K562 (cell line): ENCODE data around the gene PMVK. TPM values are rescaled to one million over a fixed set of nuclear protein-coding genes. Genes with fewer than 3 reads are reported as not detected.
A peak's percentile ranks its signal among the peaks of the same experiment; 100 is the strongest.

Experiments
- ATAC-seq: fragments of 200-7000 bp; cut with Tn5 transposase; 3 replicates; pipeline ENCODE4 v1.9.1; 2020; ENCODE audit warnings: moderate library complexity
- BruUV-seq: library from RNA; stranded (reverse); fragments of 400-500 nt; replicated peaks from 2 replicates; lab custom pipeline; 2021; lab: Mats Ljungman, UMichigan
- CTCF ChIA-PET: fragments of 300-600 bp; formaldehyde crosslinking; extraction: SDS; loops from one replicate; lab custom pipeline; 2021; ENCODE audit warnings: low intra/inter-chr PET ratio; lab: Yijun Ruan, JAX
- POLR2A ChIA-PET: fragments of 300-600, 350-650 bp; sonication (Branson Sonifier 250); formaldehyde crosslinking; extraction: SDS; loops from one replicate; lab custom pipeline; 2021; ENCODE audit warnings: antibody characterized with exemption, inconsistent platforms; lab: Yijun Ruan, JAX
- DNase-seq, 4 experiments: peaks; one replicate each; pipeline versions ENCODE4 v3.0.0 to v3.0.0-alpha.2; 2011 to 2018; ENCODE audit warnings: low spot score in 3 of 4, mixed read lengths in 3 of 4; ENCODE audit errors: extremely low read depth in 1 of 4
- FAIRE-seq: peaks from 2 replicates; lab custom pipeline; 2011; peaks lifted over from hg19 to GRCh38; lab: Jason Lieb, UNC
- H2AFZ ChIP-seq: 2 replicates; pipeline ENCODE4 v1.6.0; 2011; ENCODE audit warnings: low read depth, low read length, control low read depth, inconsistent platforms
- H3K27ac ChIP-seq: fragments of 200-600 bp; 3 replicates; pipeline ENCODE4 v1.8.0; 2011; ENCODE audit warnings: low read depth, mild to moderate bottlenecking, control low read depth, inconsistent platforms, low read length, moderate library complexity, mixed read lengths; ENCODE audit errors: extremely low read depth
- H3K27me3 ChIP-seq, 2 experiments: fragments of 300-600 bp in 1 of 2; 2 replicates in 1 of 2; 3 replicates in 1 of 2; pipeline versions ENCODE4 v1.6.0 to v1.8.0; 2011; ENCODE audit warnings: inconsistent platforms in 2 of 2, low read length in 2 of 2, mild to moderate bottlenecking in 1 of 2, mixed read lengths in 1 of 2, moderate library complexity in 1 of 2; ENCODE audit not compliant: control insufficient read depth in 2 of 2, insufficient read depth in 2 of 2
- H3K36me3 ChIP-seq: fragments of 300-600 bp; 3 replicates; pipeline ENCODE4 v1.8.0; 2011; ENCODE audit warnings: mild to moderate bottlenecking, low read length, inconsistent platforms; ENCODE audit not compliant: control insufficient read depth, insufficient read depth
- H3K4me1 ChIP-seq, 2 experiments: fragments of 200-600 bp in 1 of 2; replicated peaks in 1 of 2; 2 replicates in 1 of 2; 3 replicates in 1 of 2; pipeline versions ENCODE4 v1.5.1 to v1.8.0; 2011; ENCODE audit warnings: inconsistent platforms in 2 of 2, low read length in 2 of 2, mild to moderate bottlenecking in 1 of 2, mixed read lengths in 1 of 2, moderate library complexity in 1 of 2; ENCODE audit not compliant: control insufficient read depth in 2 of 2, insufficient read depth in 2 of 2
- H3K4me2 ChIP-seq: 2 replicates; pipeline ENCODE4 v1.6.1; 2011; ENCODE audit warnings: low read length, control low read depth, inconsistent platforms, mixed read lengths; ENCODE audit not compliant: insufficient read depth
- H3K4me3 ChIP-seq: fragments of 200-600 bp; sonication (generic), shearing (Covaris generic); 2 replicates; pipeline ENCODE4 v1.5.1; 2016; ENCODE audit warnings: control low read depth, inconsistent platforms
- H3K79me2 ChIP-seq: fragments of 200-600 bp; 3 replicates; pipeline ENCODE4 v1.8.0; 2011; ENCODE audit warnings: low read length, inconsistent platforms; ENCODE audit not compliant: control insufficient read depth, insufficient read depth
- H3K9ac ChIP-seq, 2 experiments: 2 replicates each; pipeline versions ENCODE4 v1.6.0 to v1.6.1; 2011; ENCODE audit warnings: low read depth in 2 of 2, low read length in 2 of 2, control low read depth in 1 of 2, inconsistent platforms in 1 of 2, mild to moderate bottlenecking in 1 of 2, mixed read lengths in 1 of 2; ENCODE audit not compliant: insufficient read depth in 1 of 2
- H3K9me1 ChIP-seq: one replicate; pipeline ENCODE4 v1.6.0; 2011; ENCODE audit warnings: inconsistent platforms, mild to moderate bottlenecking, low read length, moderate library complexity; ENCODE audit not compliant: control insufficient read depth, insufficient read depth
- H3K9me3 ChIP-seq: replicated peaks from 2 replicates; pipeline ENCODE4 v1.5.1; 2011; ENCODE audit warnings: low read depth, low read length, inconsistent platforms; ENCODE audit not compliant: control insufficient read depth, insufficient read depth
- H4K20me1 ChIP-seq: replicated peaks from 2 replicates; pipeline ENCODE4 v1.6.1; 2011; ENCODE audit warnings: low read length, inconsistent platforms, mixed read lengths; ENCODE audit not compliant: control insufficient read depth, insufficient read depth
- CTCF ChIP-seq, 3 experiments: IDR thresholded peaks in 2 of 3; conservative IDR thresholded peaks in 1 of 3; 2 replicates each; pipeline ENCODE4 v1.5.1; 2011 to 2012; ENCODE audit warnings: low read length in 3 of 3, mild to moderate bottlenecking in 3 of 3, control low read depth in 2 of 3, improper control_type of control experiment in 1 of 3, inconsistent platforms in 1 of 3, low read depth in 1 of 3, mixed read lengths in 1 of 3, moderate library complexity in 1 of 3; ENCODE audit not compliant: insufficient read depth in 2 of 3
- FOXK2 ChIP-seq, 2 experiments: fragments of 450-650 bp; IDR thresholded peaks in 1 of 2; conservative IDR thresholded peaks in 1 of 2; 2 replicates each; pipeline ENCODE4 v1.6.1; 2016; ENCODE audit warnings: low read depth in 2 of 2, mild to moderate bottlenecking in 1 of 2
- IRF9 ChIP-seq: fragments of 450-650 bp; IDR thresholded peaks from 2 replicates; pipeline ENCODE4 v1.6.1; 2016; ENCODE audit warnings: missing biosample characterization, missing genetic modification characterization
- NR2C1 ChIP-seq, 2 experiments: fragments of 450-650 bp; IDR thresholded peaks; 2 replicates each; pipeline ENCODE4 v1.6.1; 2017; ENCODE audit warnings: mild to moderate bottlenecking in 2 of 2, antibody characterized with exemption in 1 of 2, inconsistent platforms in 1 of 2, missing compliant biosample characterization in 1 of 2, missing genetic modification characterization in 1 of 2
- NR3C1 ChIP-seq: sonication (generic); formaldehyde crosslinking; IDR thresholded peaks from 2 replicates; pipeline ENCODE4 v1.8.1; 2022; ENCODE audit warnings: missing genetic modification reagents
- RFX5 ChIP-seq: IDR thresholded peaks from 2 replicates; pipeline ENCODE4 v1.6.1; 2011; ENCODE audit warnings: low read depth, mild to moderate bottlenecking, improper control_type of control experiment, low read length
- SAFB ChIP-seq: fragments of 200-400 bp; formaldehyde crosslinking; IDR thresholded peaks from 2 replicates; pipeline ENCODE4 v1.6.1; 2017; ENCODE audit warnings: low read depth, low read length, borderline replicate concordance
- SNRNP70 ChIP-seq: fragments of 200-400 bp; formaldehyde crosslinking; optimal IDR thresholded peaks from 2 replicates; pipeline ENCODE3; 2017; ENCODE audit warnings: low read depth, low read length
- TAL1 ChIP-seq: fragments of 450-650 bp; IDR thresholded peaks from 2 replicates; pipeline ENCODE4 v1.6.1; 2016; ENCODE audit warnings: mild to moderate bottlenecking
- TEAD4 ChIP-seq, 2 experiments: sonication (generic) in 1 of 2; formaldehyde crosslinking in 1 of 2; IDR thresholded peaks; 2 replicates each; pipeline versions ENCODE4 v1.6.1 to v1.8.0; 2012 to 2022; ENCODE audit warnings: borderline replicate concordance in 1 of 2, inconsistent platforms in 1 of 2, low read length in 1 of 2, mild to moderate bottlenecking in 1 of 2, missing genetic modification reagents in 1 of 2
- TRIM28 ChIP-seq: fragments of 450-650 bp; IDR thresholded peaks from 2 replicates; pipeline ENCODE4 v1.6.1; 2017
- ZNF124 ChIP-seq: sonication (generic); formaldehyde crosslinking; IDR thresholded peaks from 2 replicates; pipeline ENCODE4 v1.8.1; 2022; ENCODE audit warnings: missing genetic modification reagents
- ZNF274 ChIP-seq: IDR thresholded peaks from 2 replicates; pipeline ENCODE4 v1.6.1; 2011; ENCODE audit warnings: low read depth, mild to moderate bottlenecking, low read length, moderate library complexity, borderline replicate concordance
- ZNF518B ChIP-seq: fragments of 250-450 bp; sonication (Bioruptor Pico); IDR thresholded peaks from 2 replicates; pipeline ENCODE4 v1.5.0; 2021; ENCODE audit warnings: mild to moderate bottlenecking, moderate library complexity
- WGBS: fragments of 100-300 bp; shearing (Covaris generic); methylation state at CpG from one replicate; pipeline ENCODE4 v1.1.6; 2016; ENCODE audit warnings: low coverage, mixed read lengths; ENCODE audit not compliant: insufficient coverage; ENCODE audit errors: missing lambda C conversion rate; 5-methylcytosine and 5-hydroxymethylcytosine counted together
- in situ Hi-C: fragments of 300-500 bp; cut with MboI; formaldehyde crosslinking; loops from 4 replicates; pipeline ENCODE4 v1.15.0; 2018; ENCODE audit warnings: inconsistent platforms, mixed read lengths
- intact Hi-C: fragments of 100-400 bp; cut with micrococcal nuclease; formaldehyde crosslinking; loops from 2 replicates; pipeline ENCODE4 v1.14.2; 2022
- polyA plus RNA-seq, 8 experiments: library from polyadenylated mRNA; depleted of rRNA in 4 of 8; stranded (reverse) in 5 of 8; unstranded in 3 of 8; fragments of >200 nt; fragmentation: Nextera tagmentation in 2 of 8; fragmentation: Illumina TruSeq in 1 of 8; extraction: Ambion mirVana in 2 of 8; extraction: Trizol in 1 of 8; gene quantifications; 2 replicates each; pipeline versions ENCODE4 v1.2.1 to v1.2.3, GENCODE V29; 2011 to 2014; ENCODE audit warnings: inconsistent platforms in 1 of 8, missing spikeins in 1 of 8
- total RNA-seq, 7 experiments: library from RNA; depleted of rRNA in 6 of 7; stranded (reverse); fragments of >200 nt in 6 of 7; fragmentation: Illumina TruSeq in 2 of 7; extraction: Trizol in 2 of 7; gene quantifications; 2 replicates each; pipeline versions ENCODE4 v1.2.1 to v1.2.3, GENCODE V29; 2011 to 2021; ENCODE audit warnings: low replicate concordance in 1 of 7

Gene PMVK
- total and polyA plus RNA-seq, 9 of the 15 experiments (the other 6 are each of a cell fraction or from before 2014, with no cell fraction given), result 1.1 to 15.3 (median 6.3) TPM

- 1% methylated on average over 4 of the region's 4 CpGs for WGBS
- Histone ChIP-seq H4K20me1 (no peaks in the 10 kb centered on the region), H3K4me1 (peaks cover 31 to 48% of the 10 kb centered on the region in 2 experiments), H3K27ac (peak overlapping the region; percentile 63; the same call in 1 of the 3 replicates), H3K27me3 (no peaks in the 10 kb centered on the region), H3K4me2 (peak overlapping the region; percentile 90), H3K9me1 (no peaks in the 10 kb centered on the region), H3K9ac (peak overlapping the region; percentile 62 to 85; a peak in 3 of 4 replicates), H3K9me3 (no peaks in the 10 kb centered on the region), H3K79me2 (peaks cover 12% of the 10 kb centered on the region), H3K36me3 (peaks cover 22% of the 10 kb centered on the region; the same call in 2 of the 3 replicates), H2AFZ (peak overlapping the region; percentile 91), H3K4me3 (peak overlapping the region; percentile 50)
- FAIRE-seq (peak; percentile 74), DNase-seq (peak; percentile 67 to 75 (median 71)), ATAC-seq (peak; percentile 65)
- intact Hi-C loops (loop anchor here (2.0 kb wide), 1 partner anchor 40 kb away; no protein-coding TSS in a partner anchor), in situ Hi-C loops (loop anchor here (5.0 kb wide), 1 partner anchor 107 kb away; the partner anchor contains the start of gene EFNA4)
- BruUV-seq, result no TSS peak
- ChIA-PET POLR2A (interaction anchor here (0.5 to 4.8 kb wide), 19 partner anchors 9 to 445 kb away, joined by 3 to 20 read pairs (median 4); partner anchors contain the start of genes CKS1B, FLAD1, LENEP and PMVK), CTCF (interaction anchor here (1.0 to 2.4 kb wide), 3 partner anchors 40 to 62 kb away, joined by 3 to 11 read pairs (median 4); no protein-coding TSS in a partner anchor)
- no peak for TF ChIP-seq SNRNP70
- peak; percentile 62 for TF ChIP-seq NR2C1 (IDR thresholded peaks at IDR 0.05)
- peak; percentile 69 for TF ChIP-seq NR2C1 (tag; IDR thresholded peaks at IDR 0.05)
- no peak for TF ChIP-seq CTCF (IDR thresholded peaks at IDR 0.05 in 2 of 3, conservative IDR thresholded peaks at IDR 0.05 in 1 of 3; ENCODE audit: insufficient read depth in 2 of 3, low read depth in 1 of 3, low read length in 3 of 3)
- no peak for TF ChIP-seq SAFB
- TF ChIP-seq ZNF518B, result no peak
- no peak for TF ChIP-seq ZNF124 (CRISPR knock-in tag)
- TF ChIP-seq TEAD4 (IDR thresholded peaks at IDR 0.05; ENCODE audit: low read length), result peak; percentile 20; the same call in 1 of the 2 replicates
- no peak for TF ChIP-seq TEAD4 (CRISPR knock-in tag; IDR thresholded peaks at IDR 0.05; ENCODE audit: borderline replicate concordance)
- TF ChIP-seq TRIM28, result no peak
- no peak for TF ChIP-seq NR3C1 (CRISPR knock-in tag)
- TF ChIP-seq IRF9 (tag), result no peak
- peak; percentile 67 to 82; a peak in 3 of 4 replicates for TF ChIP-seq FOXK2 (conservative IDR thresholded peaks at IDR 0.05 in 1 of 2, IDR thresholded peaks at IDR 0.05 in 1 of 2; ENCODE audit: low read depth in 2 of 2)
- no peak for TF ChIP-seq ZNF274
- TF ChIP-seq RFX5, result no peak
- TF ChIP-seq TAL1, result no peak
Measured at GRCh38 chr1:154955039-154955717, 18.7 kb upstream of the PMVK start.
